Progenitor cell of endocrine pancreas (in vitro differentiated cells): ENCODE results near the gene FAR2. TPM values are rescaled to one million over a fixed set of nuclear protein-coding genes. Genes with fewer than 3 reads are reported as not detected.
"Not testable (repeated sequence)": the region's sequence is repeated elsewhere in the genome, so short reads cannot be mapped to it uniquely, and the experiment has no call there.

Experiments
- DNase-seq: peaks from one replicate; pipeline ENCODE4 v3.0.0; 2021; ENCODE audit warnings: low spot score; ENCODE audit not compliant: unreplicated experiment
- H3K27ac Mint-ChIP-seq: 2 replicates; pipeline ENCODE4 v1.8.0; 2021; ENCODE audit warnings: mild to moderate bottlenecking, moderate library complexity, mixed read lengths
- H3K27me3 Mint-ChIP-seq: 2 replicates; pipeline ENCODE4 v1.8.0; 2021; ENCODE audit warnings: mixed read lengths
- H3K36me3 Mint-ChIP-seq: 2 replicates; pipeline ENCODE4 v1.8.0; 2022; ENCODE audit warnings: mixed read lengths; ENCODE audit not compliant: insufficient read depth
- H3K4me1 Mint-ChIP-seq: 2 replicates; pipeline ENCODE4 v1.8.0; 2021; ENCODE audit warnings: low read depth, mixed read lengths
- H3K4me3 Mint-ChIP-seq: 2 replicates; pipeline ENCODE4 v1.8.0; 2021; ENCODE audit warnings: low read depth, mild to moderate bottlenecking, moderate library complexity, mixed read lengths
- H3K9me3 Mint-ChIP-seq: 2 replicates; pipeline ENCODE4 v1.8.0; 2021; ENCODE audit warnings: low read depth, mixed read lengths
- CTCF ChIP-seq: fragments of 200-600 bp; sonication (generic); IDR thresholded peaks from one replicate; pipeline ENCODE4 v1.5.0; 2021; ENCODE audit warnings: antibody characterized with exemption, mild to moderate bottlenecking; ENCODE audit not compliant: unreplicated experiment
- total RNA-seq: library from RNA; stranded (reverse); gene quantifications from 2 replicates; pipeline ENCODE4 v1.2.1, GENCODE V29; 2021

Gene FAR2
- total RNA-seq, 1 donor from 2014 or later = 4.8 TPM

GRCh38 chr12:29167445-29167844 is 18.4 kb downstream of the FAR2 start:
- no peaks in the 10 kb centered on the region for H3K4me1 Mint-ChIP-seq
- no peak for DNase-seq
- peaks cover 9% of the 10 kb centered on the region for H3K9me3 Mint-ChIP-seq
- no peak overlapping the region for H3K4me3 Mint-ChIP-seq
- peaks cover 4% of the 10 kb centered on the region for H3K36me3 Mint-ChIP-seq
- no peak overlapping the region for H3K27ac Mint-ChIP-seq
- H3K27me3 Mint-ChIP-seq = no peaks in the 10 kb centered on the region
- TF ChIP-seq CTCF = no peak

GRCh38 chr12:29167988-29168387 is 18.9 kb downstream of the FAR2 start:
- H3K4me3 Mint-ChIP-seq = no peak overlapping the region

GRCh38 chr12:29169978-29170377 is 20.9 kb downstream of the FAR2 start:
- H3K36me3 Mint-ChIP-seq, H3K27ac Mint-ChIP-seq, H3K4me1 Mint-ChIP-seq, H3K4me3 Mint-ChIP-seq, H3K27me3 Mint-ChIP-seq, DNase-seq: not testable (repeated sequence)
- peaks cover 21% of the 10 kb centered on the region for H3K9me3 Mint-ChIP-seq

More at GRCh38 chr12:29167988-29168387, 18.9 kb downstream of the FAR2 start:
- Mint-ChIP-seq H3K36me3 (peaks cover 4% of the 10 kb centered on the region), H3K27ac (no peak overlapping the region), H3K4me1 (no peaks in the 10 kb centered on the region), H3K9me3 (peaks cover 15% of the 10 kb centered on the region), H3K27me3 (no peaks in the 10 kb centered on the region)
- DNase-seq = no peak
- no peak for TF ChIP-seq CTCF

- peaks cover 27% of the 10 kb centered on the region for H3K9me3 Mint-ChIP-seq
- H3K4me1 Mint-ChIP-seq, H3K36me3 Mint-ChIP-seq, H3K4me3 Mint-ChIP-seq, DNase-seq, H3K27ac Mint-ChIP-seq, H3K27me3 Mint-ChIP-seq: not testable (repeated sequence)
These were observed 21.5 kb downstream of the FAR2 start for GRCh38 chr12:29170478-29171084.

- DNase-seq = no peak
- H3K9me3 Mint-ChIP-seq = peaks cover 27% of the 10 kb centered on the region
- TF ChIP-seq CTCF = no peak
- H3K4me1 Mint-ChIP-seq = no peaks in the 10 kb centered on the region
- no peaks in the 10 kb centered on the region for H3K27me3 Mint-ChIP-seq
- peaks cover 9% of the 10 kb centered on the region for H3K36me3 Mint-ChIP-seq
- no peak overlapping the region for H3K27ac Mint-ChIP-seq
- H3K4me3 Mint-ChIP-seq = no peak overlapping the region
These were observed 22.6 kb downstream of the FAR2 start for GRCh38 chr12:29171421-29172258.

GRCh38 chr12:29176941-29177340 is 27.9 kb downstream of the FAR2 start:
- no peak overlapping the region for H3K27ac Mint-ChIP-seq
- no peaks in the 10 kb centered on the region for H3K4me1 Mint-ChIP-seq
- H3K4me3 Mint-ChIP-seq = no peak overlapping the region
- TF ChIP-seq CTCF = no peak
- H3K36me3 Mint-ChIP-seq = peaks cover 6% of the 10 kb centered on the region
- H3K27me3 Mint-ChIP-seq = no peaks in the 10 kb centered on the region
- DNase-seq = no peak
- H3K9me3 Mint-ChIP-seq = peaks cover 24% of the 10 kb centered on the region

- not testable (repeated sequence) for H3K27me3 Mint-ChIP-seq, H3K4me3 Mint-ChIP-seq, DNase-seq, H3K27ac Mint-ChIP-seq, H3K9me3 Mint-ChIP-seq, H3K4me1 Mint-ChIP-seq, H3K36me3 Mint-ChIP-seq
These were observed 33.2 kb downstream of the FAR2 start for GRCh38 chr12:29182247-29182646.
